GM12878 (cell line): ENCODE results near the gene ERICH2. TPM values are rescaled to one million over a fixed set of nuclear protein-coding genes. Genes with fewer than 3 reads are reported as not detected.

Source experiments
- ATAC-seq: fragments of 200-7000 bp; cut with Tn5 transposase; 3 replicates; pipeline ENCODE4 v1.9.1; 2020; ENCODE audit warnings: mild to moderate bottlenecking, moderate library complexity
- BruUV-seq: library from RNA; stranded (reverse); fragments of 400-500 nt; replicated peaks from 2 replicates; lab custom pipeline; 2021; lab: Mats Ljungman, UMichigan
- CTCF ChIA-PET: fragments of 300-600 bp; sonication (Branson Sonifier 250); formaldehyde crosslinking; extraction: SDS; loops from one replicate; lab custom pipeline; 2021; ENCODE audit warnings: inconsistent platforms; lab: Yijun Ruan, JAX
- POLR2A ChIA-PET: fragments of 350-600 bp; formaldehyde crosslinking; extraction: SDS; loops from one replicate; lab custom pipeline; 2021; ENCODE audit warnings: inconsistent platforms; lab: Charles Lee
- RAD21 ChIA-PET: fragments of 300-600 bp; sonication (Branson Sonifier 250); formaldehyde crosslinking; loops from one replicate; lab custom pipeline; 2023; ENCODE audit warnings: antibody characterized with exemption; ENCODE audit not compliant: unreplicated experiment; lab: Charles Lee
- SMC1A ChIA-PET: fragments of 300-600 bp; sonication (Branson Sonifier 250); formaldehyde crosslinking; loops from one replicate; lab custom pipeline; 2023; ENCODE audit not compliant: unreplicated experiment, uncharacterized antibody; lab: Charles Lee
- DNase-seq: peaks from one replicate; pipeline ENCODE4 v3.0.0-alpha.2; 2011; ENCODE audit warnings: low read depth, low spot score
- FAIRE-seq: peaks from 3 replicates; lab custom pipeline; 2011; peaks lifted over from hg19 to GRCh38; lab: Jason Lieb, UNC
- H2AFZ ChIP-seq: 2 replicates; pipeline ENCODE4 v1.6.0; 2011; ENCODE audit warnings: low read depth, low read length, control low read depth; ENCODE audit not compliant: control insufficient read depth
- H3K27ac ChIP-seq: 2 replicates; pipeline ENCODE4 v1.5.1; 2011; ENCODE audit warnings: control low read depth; ENCODE audit not compliant: control insufficient read depth, insufficient read depth
- H3K27me3 ChIP-seq, 2 experiments: replicated peaks in 1 of 2; 2 replicates each; pipeline versions ENCODE4 v1.6.0 to v1.6.1; 2011; ENCODE audit warnings: low read length in 1 of 2; ENCODE audit not compliant: control insufficient read depth in 2 of 2, insufficient read depth in 2 of 2
- H3K36me3 ChIP-seq, 2 experiments: 2 replicates each; pipeline ENCODE4 v1.5.1; 2011; ENCODE audit warnings: low read length in 1 of 2; ENCODE audit not compliant: control insufficient read depth in 2 of 2, insufficient read depth in 2 of 2
- H3K4me1 ChIP-seq: 2 replicates; pipeline ENCODE4 v1.6.1; 2011; ENCODE audit warnings: mild to moderate bottlenecking, low read length, moderate library complexity, mixed read lengths; ENCODE audit not compliant: control insufficient read depth, insufficient read depth
- H3K4me2 ChIP-seq: 2 replicates; pipeline ENCODE4 v1.6.0; 2011; ENCODE audit warnings: control low read depth; ENCODE audit not compliant: control insufficient read depth, insufficient read depth
- H3K4me3 ChIP-seq: fragments of 200-600 bp; sonication (generic); 2 replicates; pipeline ENCODE4 v1.5.1; 2016
- H3K79me2 ChIP-seq: 2 replicates; pipeline ENCODE4 v1.6.0; 2011; ENCODE audit warnings: low read length; ENCODE audit not compliant: control insufficient read depth, insufficient read depth
- H3K9ac ChIP-seq: 2 replicates; pipeline ENCODE4 v1.8.0; 2011; ENCODE audit warnings: low read length, control low read depth, mixed read lengths; ENCODE audit not compliant: control insufficient read depth, insufficient read depth
- H3K9me3 ChIP-seq: replicated peaks from 3 replicates; pipeline ENCODE4 v1.5.1; 2011; ENCODE audit warnings: mild to moderate bottlenecking, low read length; ENCODE audit not compliant: control insufficient read depth, insufficient read depth
- H4K20me1 ChIP-seq: 2 replicates; pipeline ENCODE4 v1.6.0; 2011; ENCODE audit not compliant: control insufficient read depth, insufficient read depth
- BHLHE40 ChIP-seq, 2 experiments: fragments of 450-650 bp in 1 of 2; IDR thresholded peaks; 2 replicates each; pipeline ENCODE4 v1.6.1; 2011 to 2017; ENCODE audit warnings: low read depth in 2 of 2, borderline replicate concordance in 1 of 2, improper control_type of control experiment in 1 of 2, low read length in 1 of 2, mild to moderate bottlenecking in 1 of 2
- CBFB ChIP-seq: IDR thresholded peaks from 2 replicates; pipeline ENCODE4 v1.6.1; 2016; ENCODE audit warnings: antibody characterized with exemption, low read depth
- CEBPZ ChIP-seq: fragments of 150-350 bp; IDR thresholded peaks from 2 replicates; pipeline ENCODE4 v1.6.1; 2016; ENCODE audit warnings: low read depth, low read length
- EGR1 ChIP-seq, 2 experiments: IDR thresholded peaks; 1 replicate in 1 of 2; 2 replicates in 1 of 2; pipeline ENCODE4 v1.6.1; 2011 to 2012; ENCODE audit warnings: low read depth in 2 of 2, low read length in 2 of 2, borderline replicate concordance in 1 of 2, mild to moderate bottlenecking in 1 of 2, moderate library complexity in 1 of 2
- ESRRA ChIP-seq: IDR thresholded peaks from 2 replicates; pipeline ENCODE4 v1.6.1; 2012; ENCODE audit warnings: mild to moderate bottlenecking, low read length, improper control_type of control experiment
- MAX ChIP-seq: IDR thresholded peaks from 2 replicates; pipeline ENCODE4 v1.6.1; 2012; ENCODE audit warnings: low read depth, low read length, improper control_type of control experiment
- MEF2B ChIP-seq: fragments of 450-650 bp; IDR thresholded peaks from 2 replicates; pipeline ENCODE4 v1.6.1; 2018; ENCODE audit warnings: mild to moderate bottlenecking, moderate library complexity; ENCODE audit not compliant: partially characterized antibody, poor library complexity, severe bottlenecking
- MTA3 ChIP-seq: IDR thresholded peaks from 2 replicates; pipeline ENCODE4 v1.6.1; 2012; ENCODE audit warnings: low read length, inconsistent platforms, borderline replicate concordance
- NBN ChIP-seq: fragments of 450-650 bp; IDR thresholded peaks from 2 replicates; pipeline ENCODE4 v1.6.1; 2016
- NFYB ChIP-seq: IDR thresholded peaks from 2 replicates; pipeline ENCODE4 v1.6.1; 2011; ENCODE audit warnings: low read depth, mild to moderate bottlenecking, low read length, improper control_type of control experiment, moderate library complexity; ENCODE audit not compliant: insufficient read depth
- NR2C2 ChIP-seq: IDR thresholded peaks from 2 replicates; pipeline ENCODE4 v1.6.1; 2011; ENCODE audit warnings: borderline replicate concordance, low read depth; ENCODE audit not compliant: control insufficient read depth, insufficient read length
- RB1 ChIP-seq: fragments of 450-650 bp; formaldehyde crosslinking; IDR thresholded peaks from 2 replicates; pipeline ENCODE4 v1.6.1; 2017; ENCODE audit warnings: mild to moderate bottlenecking, borderline replicate concordance
- RELA ChIP-seq: fragments of 450-650 bp; IDR thresholded peaks from 2 replicates; pipeline ENCODE4 v1.8.0; 2014; ENCODE audit warnings: borderline replicate concordance; ENCODE audit not compliant: partially characterized antibody
- SP1 ChIP-seq: IDR thresholded peaks from one replicate; pipeline ENCODE4 v1.6.1; 2011; ENCODE audit warnings: low read depth, low read length
- STAT1 ChIP-seq: fragments of 450-650 bp; conservative IDR thresholded peaks from 2 replicates; pipeline ENCODE4 v1.6.1; 2014; ENCODE audit warnings: antibody characterized with exemption, mild to moderate bottlenecking
- YY1 ChIP-seq: IDR thresholded peaks from 2 replicates; pipeline ENCODE4 v1.6.1; 2011; ENCODE audit warnings: low read depth, mild to moderate bottlenecking, low read length
- WGBS: methylation state at CpG from one replicate; pipeline ENCODE4 v1.1.6; 2016; ENCODE audit warnings: low lambda C conversion rate; ENCODE audit not compliant: insufficient replicate concordance, insufficient coverage; ENCODE audit errors: missing lambda C conversion rate; 5-methylcytosine and 5-hydroxymethylcytosine counted together
- in situ Hi-C: fragments of 300-500 bp; cut with MboI; formaldehyde crosslinking; loops from 9 replicates; pipeline ENCODE4 v1.14.3; 2018; ENCODE audit warnings: mixed read lengths
- intact Hi-C: fragments of 100-400 bp; cut with micrococcal nuclease; formaldehyde crosslinking; loops from one replicate; pipeline ENCODE4 v1.14.2; 2022; ENCODE audit not compliant: unreplicated experiment
- polyA plus RNA-seq, 11 experiments: library from polyadenylated mRNA; depleted of rRNA in 4 of 11; unstranded in 6 of 11; stranded (reverse) in 5 of 11; fragments of >200 nt; fragmentation: Nextera tagmentation in 4 of 11; fragmentation: Illumina TruSeq in 1 of 11; extraction: Ambion mirVana in 4 of 11; extraction: Trizol in 1 of 11; gene quantifications; 1 replicate in 1 of 11; 2 replicates in 10 of 11; pipeline versions ENCODE4 v1.2.1 to v1.2.3, GENCODE V29; 2011 to 2016; ENCODE audit warnings: inconsistent platforms in 2 of 11, missing spikeins in 2 of 11, low read depth in 1 of 11
- total RNA-seq, 4 experiments: library from RNA; depleted of rRNA in 3 of 4; stranded (reverse); fragments of >200 nt in 3 of 4; fragmentation: Illumina TruSeq in 1 of 4; extraction: Trizol in 1 of 4; gene quantifications; 2 replicates each; pipeline versions ENCODE4 v1.2.1 to v1.2.3, GENCODE V29; 2013 to 2021

Gene ERICH2
- total and polyA plus RNA-seq, 10 of the 15 experiments (the other 5 are each of a cell fraction or from before 2014, with no cell fraction given) = not detected

DNA sequence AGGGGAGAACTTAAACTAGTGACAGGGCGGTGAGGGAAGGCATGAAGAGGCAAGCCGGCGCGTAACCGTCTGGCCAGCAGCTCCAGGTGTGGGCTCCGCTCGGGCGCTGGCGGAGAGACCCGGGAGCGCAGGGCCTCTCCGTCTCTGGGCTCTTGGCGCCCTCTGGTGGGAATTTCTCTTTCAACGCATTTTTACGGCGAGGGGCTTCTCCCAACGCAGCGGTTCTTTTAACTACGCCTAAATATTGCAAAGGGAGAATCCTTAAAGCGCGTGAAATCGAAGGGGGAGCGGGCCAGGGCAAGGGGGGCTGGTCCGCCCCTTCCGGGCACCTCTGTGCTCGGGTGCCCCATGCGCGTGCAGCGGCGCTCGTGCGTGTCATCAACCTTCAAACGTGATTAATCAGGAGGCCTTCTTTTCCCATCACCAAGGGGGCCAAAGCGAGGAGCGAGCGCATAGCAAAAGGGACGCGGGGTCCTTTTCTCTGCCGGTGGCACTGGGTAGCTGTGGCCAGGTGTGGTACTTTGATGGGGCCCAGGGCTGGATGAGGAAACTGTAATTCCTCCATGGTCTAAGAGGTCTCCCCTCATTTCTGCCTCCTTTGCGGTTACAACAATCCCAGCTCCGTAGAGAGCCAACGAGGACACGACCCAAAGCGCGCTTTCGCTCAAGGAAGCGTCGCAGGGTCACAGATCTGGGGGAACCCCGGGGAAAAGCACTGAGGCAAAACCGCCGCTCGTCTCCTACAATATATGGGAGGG is 45.7 kb downstream of the ERICH2 start (continued):
- TF ChIP-seq EGR1 (IDR thresholded peaks at IDR 0.05; ENCODE audit: borderline replicate concordance in 1 of 2, low read depth in 2 of 2, low read length in 2 of 2) = no peak
- peak; percentile 60; the same call in 1 of the 2 replicates for TF ChIP-seq RB1
- peak in 1 of 2 experiments; percentile 88; a peak in 2 of 4 replicates for TF ChIP-seq BHLHE40 (IDR thresholded peaks at IDR 0.05; ENCODE audit: borderline replicate concordance in 1 of 2, low read depth in 2 of 2, low read length in 1 of 2)
- no peak for TF ChIP-seq ESRRA
- TF ChIP-seq NBN = 0 out of 2 replicates have a peak, but pooled peaks have one; percentile 40
- TF ChIP-seq, all 136 proteins: peak for 11

- BruUV-seq = no TSS peak
- Histone ChIP-seq H3K36me3 (no peaks in the 10 kb centered on the region), H4K20me1 (0 out of 2 replicates have a peak, but pooled peaks cover 4% of the 10 kb centered on the region), H3K27ac (no peak within 1 kb of the TSS), H3K9ac (peak within 1 kb of the TSS; percentile 41; the same call in 1 of the 2 replicates), H3K79me2 (no peaks in the 10 kb centered on the region), H2AFZ (peak within 1 kb of the TSS; percentile 64), H3K27me3 (peaks cover 8 to 41% of the 10 kb centered on the region in 2 experiments), H3K4me1 (peaks cover 16% of the 10 kb centered on the region), H3K9me3 (no peaks in the 10 kb centered on the region; the same call in 2 of the 3 replicates), H3K4me2 (peak within 1 kb of the TSS; percentile 91), H3K4me3 (peak within 1 kb of the TSS; percentile 54)
- ChIA-PET POLR2A (interaction anchor here (0.6 to 0.9 kb wide), 2 partner anchors 80 to 454 kb away, joined by 3 read pairs; no protein-coding TSS in a partner anchor), CTCF (interaction anchor here (0.6 to 6.4 kb wide), 31 partner anchors 9 to 1012 kb away, joined by 3 to 63 read pairs (median 4); partner anchors contain the start of gene ERICH2), SMC1A (interaction anchor here (0.6 to 6.0 kb wide), 16 partner anchors 56 to 874 kb away, joined by 3 to 53 read pairs (median 3); partner anchors contain the start of gene SP5), RAD21 (interaction anchor here (0.6 to 5.7 kb wide), 15 partner anchors 46 to 882 kb away, joined by 3 to 36 read pairs (median 5); partner anchors contain the start of gene ERICH2)
- WGBS = 2% methylated on average over 38 of the region's 49 CpGs
- DNase-seq = no peak
- ATAC-seq = peak; percentile 78
- in situ Hi-C loops = loop anchor here (5.0 kb wide), 1 partner anchor 884 kb away; no protein-coding TSS in a partner anchor
- intact Hi-C loops = loop anchor here (5.0 to 10.0 kb wide), 2 partner anchors 332 to 884 kb away; no protein-coding TSS in a partner anchor
- FAIRE-seq = peak; percentile 31
- TF ChIP-seq STAT1 (no peak), RB1 (no peak), CEBPZ (no peak), RELA (no peak), MAX (no peak), YY1 (0 out of 2 replicates have a peak, but pooled peaks have one; percentile 16), CBFB (no peak), NFYB (no peak), MTA3 (no peak), NR2C2 (no peak), MEF2B (no peak), SP1 (no peak)
Observed at GRCh38 chr2:170816504-170817092, 46.4 kb downstream of the ERICH2 start, which contains the start of gene GAD1. GAD1 (plus strand) TSS chr2:170816887; CDS start chr2:170818592, 1,705 bp downstream.
